ENCODE data around the gene GCNT2. TPM values are rescaled to one million over a fixed set of nuclear protein-coding genes. Genes with fewer than 3 reads are reported as not detected.
A peak's percentile ranks its signal among the peaks of the same experiment; 100 is the strongest.
"Not testable (repeated sequence)": the region's sequence is repeated elsewhere in the genome, so short reads cannot be mapped to it uniquely, and the experiment has no call there.

The GCNT2 gene
- total and polyA plus RNA-seq, 2 donors (not counting 1 experiment from before 2014, with no cell fraction given), result 1.3 to 2.1 TPM

DNA sequence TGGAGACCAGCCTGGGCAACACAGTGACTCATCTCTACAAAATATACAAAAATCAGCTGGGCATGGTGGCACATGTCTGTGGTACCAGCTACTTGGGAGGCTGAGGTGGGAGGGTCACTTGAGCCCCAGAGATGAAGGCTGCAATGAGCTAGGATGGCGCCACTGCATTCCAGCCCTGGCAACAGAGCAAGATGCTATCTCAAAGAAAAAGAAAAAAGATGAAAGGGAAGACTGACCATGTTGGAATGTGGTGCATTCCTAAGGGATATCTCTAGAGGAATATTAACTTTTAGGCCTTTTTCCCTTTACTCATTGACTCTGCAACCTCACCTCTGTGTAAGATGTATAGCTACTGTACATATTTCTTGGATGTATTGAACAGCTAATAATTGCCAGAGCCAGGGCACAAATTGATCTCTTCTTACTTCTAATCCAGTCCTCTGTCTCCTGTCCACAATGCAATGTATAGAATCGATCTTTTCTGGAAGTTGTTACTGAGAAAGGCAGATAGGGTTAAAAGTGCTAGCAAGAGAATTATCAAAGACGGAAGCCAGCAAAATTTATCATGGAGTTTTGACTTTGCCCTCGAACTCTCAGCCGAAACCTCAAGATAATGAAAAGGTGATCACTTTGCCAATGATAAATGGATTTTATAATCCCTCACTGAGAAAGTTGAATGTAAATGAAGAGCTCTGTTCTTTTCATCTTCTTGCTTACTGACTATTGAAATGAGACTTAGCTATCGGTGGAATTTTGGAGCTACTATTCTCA, 46.3 kb downstream of the GCNT2 start:
- Histone ChIP-seq H3K9me3 (ENCODE audit: control insufficient read depth, insufficient read depth, low read depth, low read length) (no peaks in the 10 kb centered on the region), H3K79me2 (ENCODE audit: control insufficient read depth, insufficient read depth, low read length) (no peaks in the 10 kb centered on the region), H3K4me1 (ENCODE audit: control insufficient read depth, extremely low read depth, insufficient read depth, low read length) (no peaks in the 10 kb centered on the region), H3K27me3 (ENCODE audit: control insufficient read depth, insufficient read depth, low read length) (no peaks in the 10 kb centered on the region), H3K27ac (ENCODE audit: insufficient read depth, low read length) (no peak overlapping the region), H3K4me2 (ENCODE audit: extremely low read depth, insufficient read depth, low read length) (no peak overlapping the region), H3K36me3 (ENCODE audit: control insufficient read depth, insufficient read depth, low read length) (no peaks in the 10 kb centered on the region), H2AFZ (ENCODE audit: low read length) (no peak overlapping the region), H3K9ac (ENCODE audit: insufficient read depth, low read length) (no peak overlapping the region), H3K4me3 (replicated peaks in 1 of 4; ENCODE audit: control extremely low read depth in 1 of 4, insufficient read depth in 1 of 4, low read depth in 3 of 4, low read length in 4 of 4) (no peak overlapping the region), H4K20me1 (ENCODE audit: control insufficient read depth, extremely low read depth, insufficient read depth, low read length) (no peaks in the 10 kb centered on the region)
- DNase-seq (ENCODE audit: low read depth in 2 of 2), result no peak
- TF ChIP-seq, protein P1, sequence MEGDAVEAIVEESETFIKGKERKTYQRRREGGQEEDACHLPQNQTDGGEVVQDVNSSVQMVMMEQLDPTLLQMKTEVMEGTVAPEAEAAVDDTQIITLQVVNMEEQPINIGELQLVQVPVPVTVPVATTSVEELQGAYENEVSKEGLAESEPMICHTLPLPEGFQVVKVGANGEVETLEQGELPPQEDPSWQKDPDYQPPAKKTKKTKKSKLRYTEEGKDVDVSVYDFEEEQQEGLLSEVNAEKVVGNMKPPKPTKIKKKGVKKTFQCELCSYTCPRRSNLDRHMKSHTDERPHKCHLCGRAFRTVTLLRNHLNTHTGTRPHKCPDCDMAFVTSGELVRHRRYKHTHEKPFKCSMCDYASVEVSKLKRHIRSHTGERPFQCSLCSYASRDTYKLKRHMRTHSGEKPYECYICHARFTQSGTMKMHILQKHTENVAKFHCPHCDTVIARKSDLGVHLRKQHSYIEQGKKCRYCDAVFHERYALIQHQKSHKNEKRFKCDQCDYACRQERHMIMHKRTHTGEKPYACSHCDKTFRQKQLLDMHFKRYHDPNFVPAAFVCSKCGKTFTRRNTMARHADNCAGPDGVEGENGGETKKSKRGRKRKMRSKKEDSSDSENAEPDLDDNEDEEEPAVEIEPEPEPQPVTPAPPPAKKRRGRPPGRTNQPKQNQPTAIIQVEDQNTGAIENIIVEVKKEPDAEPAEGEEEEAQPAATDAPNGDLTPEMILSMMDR (conservative IDR thresholded peaks at IDR 0.05 in 1 of 2, IDR thresholded peaks at IDR 0.05 in 1 of 2; ENCODE audit: low read depth in 1 of 2, low read length in 2 of 2), result no peak
- no peak for TF ChIP-seq EZH2 (IDR thresholded peaks at IDR 0.05; ENCODE audit: low read length, missing control alignments)

DNA sequence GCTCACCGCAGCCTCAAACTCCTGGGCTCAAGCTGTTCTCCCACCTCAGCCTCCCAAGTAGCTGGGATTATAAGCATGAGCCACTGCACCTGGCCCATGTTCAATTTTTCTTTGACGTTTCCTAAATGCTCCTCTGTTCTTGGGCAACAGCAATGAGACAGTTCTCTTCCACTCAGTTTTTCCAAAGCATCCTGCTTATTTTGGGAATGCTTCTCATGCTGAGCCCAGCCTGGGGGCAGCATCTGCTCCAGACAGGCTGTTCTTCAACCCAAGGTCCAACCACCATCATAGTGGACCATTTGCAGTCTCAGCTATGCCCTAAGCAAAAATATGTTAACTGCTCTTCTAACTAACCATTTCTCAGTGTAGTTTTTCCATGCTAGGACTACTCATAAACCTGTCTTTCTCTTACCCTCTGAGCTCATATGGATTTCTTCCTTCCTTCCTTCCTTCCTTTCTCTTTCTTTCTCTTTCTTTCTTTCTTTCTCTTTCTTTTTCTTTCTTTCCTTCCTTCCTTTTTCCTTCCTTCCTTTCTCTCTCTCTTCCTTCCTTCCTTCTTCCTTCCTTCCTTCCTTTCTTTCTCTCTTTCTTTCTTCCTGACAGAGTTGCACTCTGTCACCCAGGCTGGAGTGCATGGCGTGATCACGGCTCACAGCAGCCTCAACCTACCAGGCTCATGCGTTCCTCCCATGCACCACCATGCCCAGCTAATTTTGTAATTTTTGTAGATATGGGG, 48.4 kb downstream of the GCNT2 start:
- TF ChIP-seq EZH2 (IDR thresholded peaks at IDR 0.05; ENCODE audit: low read length, missing control alignments), result no peak
- TF ChIP-seq, protein P1 (conservative IDR thresholded peaks at IDR 0.05 in 1 of 2, IDR thresholded peaks at IDR 0.05 in 1 of 2; ENCODE audit: low read depth in 1 of 2, low read length in 2 of 2), result no peak
- H3K4me2 ChIP-seq (ENCODE audit: extremely low read depth, insufficient read depth, low read length), result no peak overlapping the region
- no peaks in the 10 kb centered on the region for H3K9me3 ChIP-seq (ENCODE audit: control insufficient read depth, insufficient read depth, low read depth, low read length)
- H3K36me3 ChIP-seq (ENCODE audit: control insufficient read depth, insufficient read depth, low read length), result no peaks in the 10 kb centered on the region
- H2AFZ ChIP-seq (ENCODE audit: low read length), result no peak overlapping the region
- H3K27me3 ChIP-seq (ENCODE audit: control insufficient read depth, insufficient read depth, low read length), result no peaks in the 10 kb centered on the region
- H3K9ac ChIP-seq (ENCODE audit: insufficient read depth, low read length), result no peak overlapping the region
- H3K4me1 ChIP-seq (ENCODE audit: control insufficient read depth, extremely low read depth, insufficient read depth, low read length), result no peaks in the 10 kb centered on the region
- DNase-seq (ENCODE audit: low read depth in 2 of 2), result peak in 1 of 2 donors; percentile 19
- H4K20me1 ChIP-seq (ENCODE audit: control insufficient read depth, extremely low read depth, insufficient read depth, low read length), result no peaks in the 10 kb centered on the region
- H3K79me2 ChIP-seq (ENCODE audit: control insufficient read depth, insufficient read depth, low read length), result no peaks in the 10 kb centered on the region
- no peak overlapping the region for H3K4me3 ChIP-seq (replicated peaks in 1 of 4; ENCODE audit: control extremely low read depth in 1 of 4, insufficient read depth in 1 of 4, low read depth in 3 of 4, low read length in 4 of 4)
- H3K27ac ChIP-seq (ENCODE audit: insufficient read depth, low read length), result no peak overlapping the region

- H3K4me2 ChIP-seq (ENCODE audit: extremely low read depth, insufficient read depth, low read length); H3K4me1 ChIP-seq (ENCODE audit: control insufficient read depth, extremely low read depth, insufficient read depth, low read length); H2AFZ ChIP-seq (ENCODE audit: low read length); H3K9me3 ChIP-seq (ENCODE audit: control insufficient read depth, insufficient read depth, low read depth, low read length); H3K79me2 ChIP-seq (ENCODE audit: control insufficient read depth, insufficient read depth, low read length); H3K9ac ChIP-seq (ENCODE audit: insufficient read depth, low read length); H3K36me3 ChIP-seq (ENCODE audit: control insufficient read depth, insufficient read depth, low read length); DNase-seq (ENCODE audit: low read depth in 2 of 2); H4K20me1 ChIP-seq (ENCODE audit: control insufficient read depth, extremely low read depth, insufficient read depth, low read length); H3K27me3 ChIP-seq (ENCODE audit: control insufficient read depth, insufficient read depth, low read length); H3K27ac ChIP-seq (ENCODE audit: insufficient read depth, low read length); H3K4me3 ChIP-seq (replicated peaks in 1 of 4; ENCODE audit: control extremely low read depth in 1 of 4, insufficient read depth in 1 of 4, low read depth in 3 of 4, low read length in 4 of 4): not testable (repeated sequence)
Measured at GRCh38 chr6:10575519-10575918, 54.4 kb downstream of the GCNT2 start.

Measured in fibroblast of lung (primary cell).